Kidney (tissue), 14 donors: Measurements from ENCODE around the gene IKZF2. TPM values are rescaled to one million over a fixed set of nuclear protein-coding genes. Genes with fewer than 3 reads are reported as not detected.

Source experiments
- DNase-seq, 5 donors: peaks; one replicate each; pipeline ENCODE4 v3.0.0-alpha.2; 2013 to 2020
- FAIRE-seq: peaks from 2 replicates; lab custom pipeline; 2012; peaks lifted over from hg19 to GRCh38; lab: Jason Lieb, UNC
- H3K27ac ChIP-seq, 2 donors: one replicate each; pipeline ENCODE4 v1.7.0; 2013; ENCODE audit warnings: low read depth in 2 of 2, low read length in 2 of 2, inconsistent platforms in 1 of 2
- H3K27me3 ChIP-seq: one replicate; pipeline ENCODE4 v1.7.1; 2013; ENCODE audit warnings: low read length, inconsistent platforms; ENCODE audit not compliant: control insufficient read depth, insufficient read depth
- H3K36me3 ChIP-seq, 3 donors: one replicate each; pipeline versions ENCODE4 v1.7.0 to v1.7.1; 2013; ENCODE audit warnings: low read length in 3 of 3, control low read depth in 1 of 3, inconsistent platforms in 1 of 3; ENCODE audit not compliant: insufficient read depth in 3 of 3, control insufficient read depth in 2 of 3
- H3K4me1 ChIP-seq, 3 donors: one replicate each; pipeline versions ENCODE4 v1.7.0 to v1.7.1; 2013; ENCODE audit warnings: low read length in 3 of 3, inconsistent platforms in 1 of 3, low read depth in 1 of 3; ENCODE audit not compliant: control insufficient read depth in 2 of 3, insufficient read depth in 2 of 3
- H3K4me3 ChIP-seq, 3 donors: one replicate each; pipeline versions ENCODE4 v1.7.0 to v1.8.1; 2013; ENCODE audit warnings: low read length in 3 of 3, control low read depth in 1 of 3, inconsistent platforms in 1 of 3
- H3K9ac ChIP-seq, 3 donors: one replicate each; pipeline versions ENCODE4 v1.7.0 to v1.7.1; 2013; ENCODE audit warnings: low read length in 3 of 3, control low read depth in 1 of 3, inconsistent platforms in 1 of 3
- H3K9me3 ChIP-seq, 3 donors: one replicate each; pipeline versions ENCODE4 v1.7.0 to v1.7.1; 2013; ENCODE audit warnings: low read length in 3 of 3, control low read depth in 1 of 3, inconsistent platforms in 1 of 3; ENCODE audit not compliant: control insufficient read depth in 2 of 3, insufficient read depth in 1 of 3
- intact Hi-C: fragments of 100-400 bp; cut with DNase I; formaldehyde crosslinking; loops from one replicate; pipeline ENCODE4 v1.11.1; 2022
- polyA plus RNA-seq: library from polyadenylated mRNA; stranded (reverse); fragments of 350-450 nt; fragmentation: Illumina TruSeq; extraction: RNeasy Lipid Tissue Mini Kit (QIAGEN cat#74804); gene quantifications from one replicate; pipeline ENCODE4 v1.2.3, GENCODE V29; 2014; ENCODE audit warnings: low read depth, low replicate concordance; ENCODE audit not compliant: insufficient read depth
- total RNA-seq: library from RNA; stranded (reverse); fragmentation: NEBNext Ultra II Directional; extraction: Animal tissue kit (Norgen Biotek cat#: 25700); gene quantifications from one replicate; pipeline ENCODE4 v1.2.1, GENCODE V29; 2021
- TF ChIP-seq, protein P1 (sequence below): IDR thresholded peaks from 3 replicates; pipeline ENCODE4 v1.5.1; 2012; ENCODE audit warnings: mild to moderate bottlenecking, moderate library complexity, borderline replicate concordance; ENCODE audit not compliant: insufficient read depth; ENCODE audit errors: extremely low read depth
- donor health status: control.
- donor health status: control.
- donor health status: control.
- donor health status: control.
- donor health status: control.
- donor health status: DM: yes; HTN: yes; CAD: no.
- donor health status: Normal renal cell carcinoma (clear cell type).

IKZF2 gene
- total and polyA plus RNA-seq, 2 donors from 2014 or later = 0.75 to 12.4 TPM

DNA sequence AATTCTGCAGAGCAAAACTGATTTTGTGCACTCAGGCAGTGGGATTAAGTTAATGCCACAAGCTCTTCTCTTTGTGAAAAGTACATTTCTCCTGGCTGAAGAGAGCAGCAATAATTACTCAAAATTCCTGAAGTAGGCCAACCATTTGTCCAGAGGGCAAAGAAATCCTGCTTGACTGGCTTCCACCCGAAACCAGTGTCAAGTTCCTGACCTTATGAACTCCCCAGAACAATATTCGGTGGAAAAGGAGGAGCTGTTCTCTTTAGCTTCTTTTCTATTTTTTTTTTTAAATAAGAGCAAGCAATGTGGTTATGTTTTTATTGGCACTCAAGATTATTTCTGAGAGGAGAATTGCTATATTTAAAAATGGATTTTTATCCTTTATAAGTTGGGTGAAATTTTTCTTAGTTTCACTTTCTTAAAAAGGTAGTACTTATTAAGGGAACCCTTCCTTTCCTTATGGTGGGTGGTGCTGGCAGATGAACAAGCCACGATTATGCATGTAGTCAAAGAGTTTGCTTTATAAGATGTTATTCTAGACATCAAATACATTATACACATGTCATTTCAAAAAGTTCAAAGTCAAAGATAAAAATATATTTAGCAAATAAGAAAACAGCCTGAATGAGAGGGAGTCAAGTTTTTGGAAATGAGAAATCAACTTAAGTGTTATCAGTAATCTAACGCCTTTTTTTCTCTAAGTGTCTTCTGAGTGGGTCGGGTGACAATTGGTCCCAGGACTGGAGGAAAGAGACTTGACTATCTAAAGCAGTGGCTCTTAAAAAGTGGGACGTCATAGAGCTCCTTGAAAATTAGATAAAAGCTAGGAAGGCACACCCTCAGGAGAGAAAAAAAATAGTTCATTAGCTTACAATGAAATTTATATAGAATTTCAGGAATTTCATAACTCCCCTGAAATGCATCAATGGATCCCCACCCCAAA lies 194.5 kb downstream of the IKZF2 start:
- intact Hi-C loops = no loop called here
- Histone ChIP-seq H3K9ac (no peak overlapping the region), H3K4me3 (no peak overlapping the region), H3K9me3 (no peaks in the 10 kb centered on the region), H3K4me1 (peaks cover 0 to 4% (median 0%) of the 10 kb centered on the region in 3 donors), H3K27me3 (no peaks in the 10 kb centered on the region), H3K27ac (no peak overlapping the region), H3K36me3 (no peaks in the 10 kb centered on the region)
- peak in 1 of 5 donors; percentile 20 for DNase-seq
- TF ChIP-seq, protein P1, sequence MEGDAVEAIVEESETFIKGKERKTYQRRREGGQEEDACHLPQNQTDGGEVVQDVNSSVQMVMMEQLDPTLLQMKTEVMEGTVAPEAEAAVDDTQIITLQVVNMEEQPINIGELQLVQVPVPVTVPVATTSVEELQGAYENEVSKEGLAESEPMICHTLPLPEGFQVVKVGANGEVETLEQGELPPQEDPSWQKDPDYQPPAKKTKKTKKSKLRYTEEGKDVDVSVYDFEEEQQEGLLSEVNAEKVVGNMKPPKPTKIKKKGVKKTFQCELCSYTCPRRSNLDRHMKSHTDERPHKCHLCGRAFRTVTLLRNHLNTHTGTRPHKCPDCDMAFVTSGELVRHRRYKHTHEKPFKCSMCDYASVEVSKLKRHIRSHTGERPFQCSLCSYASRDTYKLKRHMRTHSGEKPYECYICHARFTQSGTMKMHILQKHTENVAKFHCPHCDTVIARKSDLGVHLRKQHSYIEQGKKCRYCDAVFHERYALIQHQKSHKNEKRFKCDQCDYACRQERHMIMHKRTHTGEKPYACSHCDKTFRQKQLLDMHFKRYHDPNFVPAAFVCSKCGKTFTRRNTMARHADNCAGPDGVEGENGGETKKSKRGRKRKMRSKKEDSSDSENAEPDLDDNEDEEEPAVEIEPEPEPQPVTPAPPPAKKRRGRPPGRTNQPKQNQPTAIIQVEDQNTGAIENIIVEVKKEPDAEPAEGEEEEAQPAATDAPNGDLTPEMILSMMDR = no peak
- no peak for FAIRE-seq

DNA sequence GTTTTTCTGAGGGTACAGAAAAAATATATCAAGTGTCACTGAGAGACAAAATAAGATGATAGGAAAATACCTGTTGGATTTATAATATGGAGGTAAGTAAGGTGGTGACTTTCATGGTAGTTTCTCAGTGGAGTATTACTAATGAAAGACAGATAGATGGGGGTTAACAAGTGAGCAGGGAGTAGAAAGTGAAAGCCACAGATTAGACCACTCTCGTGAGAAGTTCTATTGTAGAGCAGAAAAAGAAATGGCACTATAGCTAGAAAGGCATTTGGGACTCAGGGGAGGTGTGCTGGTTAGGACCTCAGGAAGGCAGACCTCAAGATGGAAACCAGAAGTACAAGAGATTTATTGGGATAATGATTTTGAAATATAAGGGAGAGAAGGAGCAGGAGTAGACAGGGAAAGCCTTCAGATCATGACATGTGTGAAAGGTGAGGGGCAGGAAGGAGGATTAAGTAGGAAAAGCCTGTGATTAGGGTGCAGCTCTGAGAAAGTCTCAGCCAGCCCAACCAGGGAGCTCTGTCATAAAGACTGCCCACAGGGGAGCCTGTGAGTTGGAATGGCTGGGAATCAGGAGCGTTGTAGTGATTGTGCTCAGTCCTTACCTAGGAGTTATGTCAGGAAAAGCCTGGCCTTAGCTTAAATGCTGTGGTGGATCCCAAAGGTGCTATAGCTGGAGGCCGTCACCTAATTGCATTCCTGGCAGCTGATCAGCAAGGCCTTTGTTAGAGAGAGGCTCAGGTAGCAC lies 198.1 kb downstream of the IKZF2 start:
- no peak for FAIRE-seq
- no peak overlapping the region for H3K4me3 ChIP-seq
- intact Hi-C loops = no loop called here
- no peaks in the 10 kb centered on the region for H3K9me3 ChIP-seq
- no peak overlapping the region for H3K27ac ChIP-seq
- H3K36me3 ChIP-seq = no peaks in the 10 kb centered on the region
- DNase-seq = no peak
- peaks cover 0 to 4% (median 0%) of the 10 kb centered on the region in 3 donors for H3K4me1 ChIP-seq
- no peaks in the 10 kb centered on the region for H3K27me3 ChIP-seq
- no peak overlapping the region for H3K9ac ChIP-seq
- TF ChIP-seq, protein P1 = no peak

DNA sequence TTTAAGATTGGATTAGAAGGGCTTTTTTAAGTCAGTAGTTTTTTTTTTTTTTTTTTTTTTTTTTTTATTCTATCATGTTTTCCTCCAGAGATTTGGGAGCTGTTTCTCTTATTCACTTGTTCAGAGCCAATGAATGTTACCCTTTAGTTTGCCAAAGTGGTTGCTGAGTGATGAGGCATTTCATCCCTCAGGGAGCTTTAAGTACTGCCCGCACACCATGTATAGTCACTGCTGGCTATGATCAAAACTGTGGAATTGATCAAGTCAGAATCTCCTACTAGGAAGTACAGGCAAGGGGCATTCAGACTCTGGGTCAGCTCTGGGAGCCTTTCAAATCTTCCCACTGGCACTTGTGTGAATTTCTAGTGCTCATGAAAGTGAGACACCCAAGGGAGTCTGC lies 201.6 kb downstream of the IKZF2 start:
- H3K36me3 ChIP-seq = no peaks in the 10 kb centered on the region
- FAIRE-seq = no peak
- DNase-seq = no peak
- no peaks in the 10 kb centered on the region for H3K4me1 ChIP-seq
- H3K9ac ChIP-seq = no peak overlapping the region
- H3K27me3 ChIP-seq = no peaks in the 10 kb centered on the region
- no peak overlapping the region for H3K4me3 ChIP-seq
- H3K27ac ChIP-seq = no peak overlapping the region
- H3K9me3 ChIP-seq = no peaks in the 10 kb centered on the region
- intact Hi-C loops = no loop called here
- TF ChIP-seq, protein P1 = no peak

Other genes starting within 250 kb of the IKZF2 start
- 35.9 TPM for gene SPAG16, start 132.9 kb upstream of the IKZF2 start, total RNA-seq
- gene SPAG16, start 132.9 kb upstream of the IKZF2 start, polyA plus RNA-seq = 38.5 TPM